KBM-7 (cell line): ENCODE results near the gene NHSL2.
"Not testable (repeated sequence)": the region's sequence is repeated elsewhere in the genome, so short reads cannot be mapped to it uniquely, and the experiment has no call there.

Experiments
- DNase-seq: peaks from one replicate; pipeline ENCODE4 v3.0.0-alpha.2; 2015
- in situ Hi-C: fragments of 300-500 bp; cut with MboI; formaldehyde crosslinking; loops from 2 replicates; pipeline ENCODE4 v1.14.3; 2020; ENCODE audit warnings: low sequenced_read_pairs, low pct_unique_long_range_greater_than_20kb, mixed read lengths

Gene NHSL2

DNA sequence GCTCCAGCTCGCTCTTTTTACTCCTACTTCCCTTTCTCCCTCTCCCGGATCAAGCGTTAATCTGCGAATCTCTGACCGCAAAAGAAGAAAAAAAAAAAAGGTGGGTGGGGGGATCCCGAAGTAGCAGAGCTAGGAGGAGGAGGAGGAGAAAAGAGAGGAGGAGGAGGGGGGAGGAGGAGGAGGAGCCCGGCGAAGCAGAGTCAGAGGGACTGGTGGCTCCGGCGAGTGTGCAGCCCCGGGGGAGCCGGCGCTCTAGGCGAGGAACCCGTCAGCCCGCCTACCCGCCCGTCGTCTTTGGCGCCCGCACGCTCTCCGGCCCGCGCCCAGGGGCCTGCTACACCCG is at the start of gene NHSL2:
Gene NHSL2, plus strand, starts transcription at position 203 of the 343 bp plus-strand sequence.
- in situ Hi-C loops: no loop called here
- DNase-seq: peak; percentile 47

DNA sequence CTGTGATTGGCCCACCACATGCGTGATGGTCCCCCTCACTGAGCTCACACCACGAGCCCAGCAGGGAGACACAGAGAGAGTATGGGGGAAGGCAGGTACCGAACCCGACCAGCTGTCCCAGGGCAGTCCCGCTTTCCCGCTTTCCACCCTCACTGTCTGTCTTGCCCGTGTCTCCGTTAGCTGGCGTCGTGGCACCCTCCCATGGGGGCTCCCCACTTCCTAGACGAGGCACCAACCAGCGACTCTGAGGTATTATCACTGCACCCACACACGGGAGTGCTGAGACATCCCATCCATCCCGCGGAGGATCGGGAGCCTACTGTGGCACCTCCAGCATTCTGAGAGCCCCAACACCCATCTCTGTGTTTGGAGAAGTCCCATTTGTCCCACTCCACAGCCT is 43.0 kb upstream of the NHSL2 start:
- in situ Hi-C loops: no loop called here
- DNase-seq: no peak

DNA sequence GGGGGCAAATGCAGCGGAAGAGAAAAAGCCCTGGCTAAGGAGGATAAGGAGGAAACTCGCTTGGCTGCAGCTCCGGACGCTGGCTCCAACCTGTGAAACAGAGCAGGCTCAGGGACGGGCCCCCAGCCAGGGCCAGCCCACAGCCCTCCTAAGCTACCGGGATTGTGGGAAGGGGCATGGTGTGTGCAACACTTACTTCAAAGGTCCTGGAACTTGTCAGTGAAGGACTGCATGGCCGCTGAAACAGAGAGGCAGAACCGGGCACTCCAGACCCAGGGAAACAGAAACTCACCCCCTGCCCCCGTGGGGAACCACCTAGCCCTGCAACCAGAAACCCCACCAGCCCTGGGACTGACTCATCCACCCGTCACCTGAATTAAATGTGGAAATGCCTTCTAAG is 41.1 kb upstream of the NHSL2 start:
- in situ Hi-C loops: not testable (repeated sequence)

DNA sequence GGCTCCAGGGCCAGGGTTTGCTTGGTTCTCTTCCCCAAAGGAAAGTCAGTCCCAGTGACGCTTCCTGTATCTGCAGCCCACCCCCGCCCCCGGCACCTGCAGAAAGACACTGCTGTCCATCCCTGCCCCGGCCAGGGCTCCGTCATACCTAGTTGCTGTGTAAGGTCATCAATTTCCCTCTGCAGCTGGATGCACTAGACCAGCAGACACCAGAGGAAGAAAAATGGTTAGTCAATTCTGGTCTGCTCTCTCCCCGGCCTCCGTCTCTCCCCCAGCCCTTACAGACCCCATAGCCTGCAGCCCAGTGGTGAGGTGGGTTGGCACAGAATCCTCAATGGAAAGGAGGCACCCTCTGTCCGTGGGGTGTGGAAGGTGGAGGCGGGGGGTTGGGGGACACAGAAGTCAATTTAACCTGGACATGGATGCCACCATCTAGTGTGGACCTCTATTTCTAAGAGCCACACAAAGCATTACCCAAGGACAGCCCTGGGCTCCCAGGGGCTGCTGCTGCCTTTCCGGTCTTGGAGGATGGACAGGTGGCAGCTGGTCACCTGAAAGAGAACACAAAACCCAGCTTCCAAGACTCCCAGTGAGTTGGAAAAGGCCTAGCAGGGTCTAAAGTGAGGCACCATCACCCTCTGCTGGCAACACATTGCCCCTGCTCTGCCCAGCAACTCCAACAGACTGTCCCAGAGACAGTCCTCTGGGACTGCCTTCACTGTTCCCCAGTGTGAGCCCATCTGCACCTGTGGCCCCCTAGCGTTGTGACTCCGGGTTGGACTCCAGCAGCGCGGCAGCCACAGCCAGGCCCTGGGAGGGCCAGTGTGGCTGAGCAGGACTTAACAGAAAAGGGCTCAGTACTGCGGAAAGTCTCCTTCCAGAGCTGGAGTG is 40.2 kb upstream of the NHSL2 start:
- in situ Hi-C loops: no loop called here

More for the DNA sequence above, 41.1 kb upstream of the NHSL2 start:
- DNase-seq: not testable (repeated sequence)

DNA sequence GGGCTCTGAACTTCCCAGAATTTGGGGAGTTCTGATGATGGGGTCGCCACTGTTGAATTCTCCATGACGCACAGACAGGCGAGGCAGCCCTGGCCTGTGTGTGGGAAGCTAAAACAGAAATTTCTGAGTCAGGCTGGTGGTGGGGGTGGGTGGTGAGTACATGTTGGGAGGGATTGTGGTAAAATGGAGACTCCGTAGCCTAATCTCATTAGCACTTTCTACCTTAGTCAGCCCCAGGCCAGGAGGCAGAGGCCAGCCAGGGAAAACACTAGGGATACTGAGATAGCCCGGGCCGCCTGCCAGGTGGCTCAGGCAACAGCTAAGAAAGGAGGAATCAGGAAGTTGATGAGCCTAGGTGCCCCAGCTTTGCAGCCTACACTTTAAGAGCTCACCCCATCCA is 39.3 kb upstream of the NHSL2 start:
- DNase-seq: no peak
- in situ Hi-C loops: no loop called here

More for the DNA sequence above, 40.2 kb upstream of the NHSL2 start:
- peak; percentile 67 for DNase-seq

DNA sequence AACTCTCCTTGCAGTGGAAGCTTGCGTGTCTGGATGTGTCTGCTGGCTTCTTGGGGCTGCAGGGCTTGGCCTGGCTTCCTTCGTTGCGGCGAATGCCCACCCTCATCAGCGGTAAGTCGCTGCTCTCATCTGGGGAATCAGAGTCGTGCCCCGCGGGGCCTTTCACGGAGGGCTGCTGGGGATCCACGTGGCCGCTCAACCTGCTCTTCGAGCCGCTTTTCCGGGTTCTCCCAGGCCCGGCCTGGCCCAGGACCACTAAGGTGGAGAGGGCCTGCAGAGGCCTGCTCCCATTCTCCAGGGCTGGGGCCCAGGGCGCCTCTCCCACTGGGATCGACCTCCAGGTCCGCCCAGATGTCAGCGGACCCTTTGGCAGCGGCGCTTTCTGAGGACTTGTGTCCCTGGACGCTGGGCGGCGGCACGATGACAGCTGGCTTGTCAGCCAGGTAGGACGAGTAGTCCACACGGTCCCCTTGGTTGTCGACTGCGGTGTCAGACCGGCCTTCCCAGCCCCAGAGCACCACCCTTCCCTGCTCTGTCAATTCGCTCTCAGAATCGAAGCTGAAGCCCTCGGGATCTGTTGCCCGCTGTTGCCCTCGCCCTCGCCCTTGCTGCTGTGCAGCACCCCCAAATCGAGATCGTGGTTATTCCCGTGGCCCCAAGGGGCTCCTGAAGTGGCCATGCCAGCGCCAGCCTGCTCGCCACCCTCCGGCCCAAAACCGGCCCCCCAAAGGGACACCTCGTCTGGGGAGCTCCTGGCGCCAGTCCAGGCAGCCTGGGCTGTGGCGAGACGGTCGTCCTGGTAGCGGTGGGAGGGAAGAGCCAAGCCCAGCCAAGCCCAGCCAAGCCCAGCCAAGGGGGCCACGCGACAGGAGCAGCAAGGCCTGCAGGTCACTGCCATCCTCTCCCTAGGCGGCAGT is 37.8 kb upstream of the NHSL2 start:
- in situ Hi-C loops: no loop called here

DNA sequence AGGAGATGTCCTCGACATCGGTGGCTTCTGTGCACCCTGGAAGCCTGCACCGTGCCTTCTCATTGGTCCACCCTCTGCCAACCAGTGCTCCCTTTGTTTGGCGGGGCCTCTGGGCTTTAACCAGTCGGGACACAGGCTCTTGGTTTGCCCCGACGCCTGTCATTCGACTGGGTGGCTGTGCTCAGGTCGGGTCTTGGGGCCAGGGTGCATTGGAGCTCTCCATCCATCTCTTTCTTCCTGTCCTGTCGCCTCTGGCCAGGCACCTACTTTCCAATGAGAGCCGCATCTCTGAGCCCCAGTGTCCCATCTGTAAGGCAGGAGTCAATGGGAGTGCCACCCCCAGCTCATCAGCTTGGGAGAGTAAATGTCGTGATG is 37.2 kb upstream of the NHSL2 start:
- no peak for DNase-seq
- in situ Hi-C loops: no loop called here

More for the DNA sequence above, 37.8 kb upstream of the NHSL2 start:
- DNase-seq: no peak

DNA sequence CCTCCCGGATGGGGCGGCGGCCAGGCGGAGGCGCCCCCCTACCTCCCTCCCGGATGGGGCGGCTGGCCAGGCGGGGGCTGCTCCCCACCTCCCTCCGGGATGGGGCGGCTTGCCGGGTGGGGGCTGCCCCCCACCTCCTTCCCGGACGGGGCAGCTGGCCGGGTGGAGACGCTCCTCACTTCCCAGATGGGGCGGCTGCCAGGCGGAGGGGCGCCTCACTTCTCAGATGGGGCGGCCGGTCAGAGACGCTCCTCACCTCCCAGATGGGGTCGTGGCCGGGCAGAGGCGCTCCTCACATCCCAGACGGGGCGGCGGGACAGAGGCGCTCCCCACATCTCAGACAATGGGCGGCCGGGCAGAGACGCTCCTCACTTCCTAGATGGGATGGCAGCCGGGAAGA is 33.8 kb upstream of the NHSL2 start:
- in situ Hi-C loops, DNase-seq: not testable (repeated sequence)

DNA sequence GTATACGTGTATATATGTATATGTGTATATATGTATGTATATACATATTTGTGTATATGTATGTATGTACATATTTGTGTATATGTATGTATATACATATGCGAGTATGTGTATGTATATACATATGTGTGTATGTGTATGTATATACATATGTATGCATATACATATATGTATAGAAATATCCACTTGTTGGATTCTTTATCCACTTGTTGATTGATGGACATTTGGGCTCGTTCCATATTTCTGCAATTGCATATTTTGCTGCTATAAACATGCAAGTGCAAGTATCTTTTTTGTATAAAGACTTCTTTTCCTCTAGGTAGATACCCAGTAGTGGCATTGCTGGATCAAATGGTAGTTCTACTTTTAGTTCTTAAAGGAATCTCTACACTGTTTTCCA is 25.5 kb upstream of the NHSL2 start:
- DNase-seq: no peak
- in situ Hi-C loops: no loop called here

DNA sequence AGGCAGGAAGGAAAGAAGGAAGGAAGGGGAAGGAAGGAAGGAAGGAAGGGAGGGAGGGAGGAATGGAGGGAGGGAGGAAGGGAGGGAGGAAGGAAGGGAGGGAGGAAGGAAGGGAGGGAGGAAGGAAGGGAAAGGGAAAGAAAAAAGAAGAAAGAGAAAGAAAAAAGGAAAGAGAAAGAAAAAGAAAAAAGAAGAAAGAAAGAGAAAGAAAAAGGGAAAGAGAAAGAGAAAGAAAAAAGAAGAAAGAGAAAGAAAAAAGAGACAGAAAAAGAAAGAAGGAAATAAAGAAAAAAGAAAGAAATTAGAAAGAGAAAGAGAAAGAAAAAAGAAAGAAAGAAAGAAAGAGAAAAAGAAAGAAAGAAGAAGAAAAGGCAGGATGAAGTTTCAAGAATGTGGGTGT is 15.0 kb upstream of the NHSL2 start:
- no peak for DNase-seq
- in situ Hi-C loops: no loop called here

DNA sequence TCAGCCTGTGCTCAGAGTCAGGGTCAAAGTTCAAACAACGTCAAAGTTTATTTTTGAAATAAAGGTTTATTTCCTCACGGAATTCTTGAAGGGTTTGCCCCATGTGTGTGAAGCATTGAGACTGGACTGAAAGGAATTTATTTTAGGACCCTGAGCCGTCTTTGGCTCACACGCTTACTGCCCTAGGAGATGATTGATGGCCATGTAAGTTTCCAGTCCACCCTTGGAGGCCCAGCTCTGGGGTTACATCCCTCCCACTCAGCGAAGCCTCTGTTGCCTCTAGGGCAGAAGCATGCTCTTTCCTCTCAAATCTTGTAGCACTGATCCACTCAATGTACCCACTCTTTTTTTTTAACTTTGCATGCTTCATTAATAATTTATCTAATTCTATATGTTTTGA is 4.5 kb upstream of the NHSL2 start:
- in situ Hi-C loops: no loop called here
- DNase-seq: no peak

DNA sequence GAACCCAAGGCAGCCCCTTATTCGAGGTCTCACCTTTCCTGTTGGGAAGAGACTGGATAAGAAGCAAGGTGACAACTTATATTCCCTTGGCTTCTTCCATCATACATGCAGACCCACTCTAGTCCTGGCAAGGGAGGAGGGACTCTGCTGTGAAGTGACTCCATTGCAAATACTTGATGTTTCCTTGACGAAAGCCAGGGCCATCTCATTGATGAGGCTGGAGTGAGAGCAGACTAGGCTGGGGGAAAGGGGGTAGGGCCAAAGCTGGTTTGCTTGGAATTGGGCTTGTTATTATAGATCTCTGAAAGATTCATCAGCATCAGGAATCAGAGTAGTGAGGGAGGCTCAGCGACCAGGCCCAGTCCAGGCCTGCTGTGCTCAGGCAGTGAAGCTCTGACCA is 2.3 kb upstream of the NHSL2 start:
- no peak for DNase-seq
- in situ Hi-C loops: no loop called here

DNA sequence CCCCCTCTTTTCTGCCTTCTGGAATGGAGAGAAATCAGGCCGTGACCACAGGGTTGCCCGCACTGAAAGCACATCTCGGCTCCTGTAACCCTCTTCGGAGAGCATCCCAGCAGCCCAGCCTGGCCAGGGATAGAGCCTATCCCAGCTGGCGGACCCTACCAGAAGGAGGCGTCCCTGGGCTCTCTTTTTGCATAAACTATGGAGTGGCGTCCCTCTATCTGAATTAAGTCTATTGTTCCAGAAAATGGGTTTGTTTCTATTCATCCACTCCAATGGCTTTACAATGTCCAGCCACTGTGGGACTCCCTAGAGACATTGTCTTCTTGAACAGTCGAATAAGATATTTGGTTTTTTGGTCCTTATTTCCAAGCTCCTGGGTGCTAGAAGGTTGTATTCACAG is 689 bp upstream of the NHSL2 start:
- in situ Hi-C loops: no loop called here
- no peak for DNase-seq

DNA sequence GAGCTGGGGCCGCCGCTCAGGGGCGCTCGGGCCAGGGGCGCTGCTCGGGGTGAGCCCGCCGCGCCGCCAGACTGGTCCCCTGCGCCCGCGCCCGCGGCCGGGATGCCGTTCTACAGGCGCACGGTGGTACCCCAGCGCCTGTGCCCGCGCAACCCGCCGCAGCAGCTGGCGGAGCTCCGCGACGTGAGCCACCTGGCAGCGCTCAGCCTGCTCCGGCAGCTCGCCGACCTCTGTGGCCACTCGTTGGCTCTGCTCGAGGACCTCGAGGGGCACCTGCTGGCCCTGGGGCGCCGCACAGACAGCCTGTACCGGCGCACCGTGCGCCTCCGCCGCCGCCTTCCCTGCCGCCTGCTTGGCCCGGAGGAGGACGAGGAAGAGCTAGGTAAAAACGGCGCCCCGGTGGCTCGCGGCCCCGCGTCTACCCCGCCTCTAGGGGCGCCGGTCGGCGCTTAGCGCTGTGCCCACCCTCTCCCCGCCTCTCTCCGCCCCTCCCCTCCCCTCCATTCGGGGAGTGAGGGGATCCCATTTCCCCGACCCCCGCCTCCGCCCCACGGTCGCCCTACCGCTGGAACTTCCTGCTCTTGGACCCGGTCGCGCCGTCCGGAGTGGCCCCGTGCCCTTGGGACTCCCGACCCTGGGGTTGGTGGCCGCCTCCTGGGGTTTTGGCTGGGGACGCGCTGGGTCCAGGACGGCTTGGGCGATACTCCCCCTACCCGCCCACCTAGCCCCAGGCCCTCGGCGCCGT is 513 bp downstream of the NHSL2 start:
- DNase-seq: peak; percentile 60
- in situ Hi-C loops: no loop called here

DNA sequence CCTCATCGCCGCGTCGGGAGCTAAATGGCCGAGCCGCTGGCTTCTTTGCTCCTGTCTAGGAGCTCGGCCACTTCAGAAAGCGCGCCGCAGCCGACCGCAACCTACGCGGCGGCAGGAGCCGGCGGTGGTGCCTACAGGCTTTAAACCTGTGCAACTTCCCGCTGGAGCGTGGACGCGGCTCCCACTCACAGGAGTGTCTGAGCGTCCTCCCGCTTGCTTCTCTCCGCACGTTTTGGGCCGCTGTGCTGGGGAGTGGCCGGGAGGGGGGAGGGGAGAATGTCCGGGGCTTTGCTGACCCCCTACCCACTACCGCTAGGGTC is 1.0 kb downstream of the NHSL2 start:
- no peak for DNase-seq
- in situ Hi-C loops: no loop called here

DNA sequence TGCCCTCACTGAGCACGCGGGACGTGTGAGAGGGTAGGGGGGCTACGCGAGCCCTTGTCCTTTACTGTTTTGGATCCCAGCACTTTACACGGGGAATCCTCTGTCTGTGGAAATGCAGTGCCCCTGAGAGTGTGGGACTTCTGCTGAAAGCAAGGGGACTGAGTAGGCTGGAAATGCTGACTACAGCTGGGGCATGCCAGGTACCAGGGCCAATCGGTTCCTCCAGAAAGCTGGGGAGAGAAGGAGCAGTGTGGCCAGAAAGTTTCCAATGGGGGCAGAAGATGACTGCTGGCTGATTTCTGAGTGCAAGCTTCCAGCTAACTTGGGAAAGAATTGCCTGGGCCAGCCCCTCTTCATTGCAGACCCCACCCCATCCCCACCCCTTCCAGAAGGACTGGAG is 1.5 kb downstream of the NHSL2 start:
- DNase-seq: no peak
- in situ Hi-C loops: no loop called here

DNA sequence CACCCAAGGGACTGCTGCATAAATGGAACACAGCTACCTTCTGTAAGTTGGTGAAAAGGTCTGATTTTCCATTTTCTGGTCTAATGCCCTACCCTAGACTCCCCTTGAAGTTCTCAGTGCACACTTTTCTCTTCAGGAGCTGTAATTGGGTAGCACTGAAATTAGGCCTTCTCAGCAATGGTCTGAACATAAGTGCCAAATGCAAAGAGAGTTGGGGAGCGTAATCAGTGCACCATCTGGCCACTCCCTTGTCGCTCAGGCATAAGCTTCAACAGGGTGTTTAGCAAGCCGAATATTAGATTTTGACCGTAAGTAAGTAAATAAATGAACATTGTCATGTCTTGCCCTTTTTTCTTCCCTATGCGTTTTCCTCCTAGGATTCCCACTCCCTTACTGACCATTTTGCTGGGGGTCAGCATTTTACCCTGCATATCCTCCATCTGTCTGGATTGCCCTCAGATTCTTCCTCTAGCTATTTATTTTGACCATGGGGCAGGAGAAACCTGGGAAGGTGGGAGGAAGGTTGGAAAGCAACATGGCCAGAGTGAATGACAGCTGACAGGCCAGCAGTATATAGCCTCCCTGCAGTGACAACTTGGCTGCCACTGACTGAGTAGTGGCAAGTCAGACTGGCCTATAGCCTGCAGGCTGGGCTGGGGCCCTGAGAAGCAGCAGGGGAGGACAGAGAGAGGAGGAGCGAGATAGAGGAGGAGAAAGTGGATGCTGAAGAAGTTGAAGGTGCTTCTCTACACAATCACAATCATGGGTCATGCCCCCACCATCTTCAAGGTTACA is 2.7 kb downstream of the NHSL2 start:
- in situ Hi-C loops: no loop called here
- DNase-seq: no peak

DNA sequence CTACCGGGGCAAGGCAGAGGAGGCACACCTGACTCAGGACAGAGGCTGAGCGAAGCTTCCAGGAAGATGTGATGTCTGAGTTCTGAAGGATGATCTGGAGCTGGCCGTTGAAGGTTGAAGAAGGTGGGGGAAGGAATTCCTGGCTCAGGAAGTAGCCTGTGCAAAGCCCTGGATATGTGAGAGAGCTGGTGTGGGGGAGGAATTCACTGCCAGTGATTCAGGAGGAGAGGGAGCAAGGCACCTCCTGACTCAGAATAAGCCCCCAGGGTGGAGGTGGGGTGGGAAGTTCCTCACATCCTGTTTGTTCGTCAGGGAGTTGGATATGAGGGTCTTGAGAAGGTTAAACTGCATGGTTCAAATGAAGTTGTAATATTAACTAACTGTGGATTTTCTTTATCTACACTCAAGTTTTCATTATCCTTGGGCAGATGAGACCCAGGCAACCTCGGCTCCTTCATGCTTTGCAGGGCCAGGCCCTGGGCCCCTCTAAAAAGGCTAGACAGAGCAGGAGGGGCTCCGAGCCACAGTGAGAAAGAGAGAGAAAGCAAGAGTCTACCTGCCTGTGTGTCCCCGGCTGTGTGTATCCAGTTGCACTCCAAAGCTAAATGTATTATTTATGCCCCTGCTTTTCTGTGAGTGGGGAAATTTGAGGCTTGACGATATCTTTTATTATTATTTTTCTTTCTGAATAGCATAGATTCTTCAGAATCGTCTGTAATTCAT is 7.1 kb downstream of the NHSL2 start:
- in situ Hi-C loops: no loop called here
- no peak for DNase-seq
